Metanephros (tissue), 1 donor: ENCODE measurements around the gene CYB5R2. TPM values are rescaled to one million over a fixed set of nuclear protein-coding genes. Genes with fewer than 3 reads are reported as not detected.

ENCODE experiments used
- total RNA-seq: library from RNA; depleted of rRNA; stranded (reverse); fragments of >200 nt; gene quantifications from one replicate; pipeline ENCODE4 v1.2.3, GENCODE V29; 2014

The CYB5R2 gene
- total RNA-seq: 11.9 TPM

GRCh38 chr11:7672960-7673723 lies at the start of gene CYB5R2:
CYB5R2 (minus strand) TSS chr11:7673500; CDS start chr11:7672825, 675 bp downstream.

DNA sequence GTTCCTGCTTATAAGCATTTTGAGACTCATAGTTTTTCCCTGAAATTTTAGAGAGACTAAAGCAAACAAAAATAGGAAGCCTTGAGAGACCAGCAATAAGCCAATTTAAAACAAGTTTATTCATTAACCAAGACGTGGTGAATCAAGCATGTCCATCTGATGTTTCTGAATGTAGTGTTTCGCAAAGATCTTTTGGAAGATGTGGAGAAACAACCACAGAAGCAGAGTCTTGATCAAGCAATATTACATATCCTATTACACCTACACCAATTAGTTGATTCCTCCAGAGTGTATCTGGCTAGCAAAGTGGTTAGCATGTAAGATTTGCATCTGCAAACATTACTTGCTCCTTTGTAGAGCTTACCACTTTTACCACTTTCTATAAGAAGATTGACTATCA lies 33.1 kb upstream of the CYB5R2 start, which contains the start of gene OVCH2:
OVCH2 (minus strand) TSS at position 101 of the 400 bp plus-strand sequence; CDS start at position 18, 83 bp downstream.

Other genes with a start within 250 kb of the CYB5R2 start
- 32.1 TPM for gene OLFML1, start 188.0 kb downstream of the CYB5R2 start, total RNA-seq
- gene PPFIBP2, start 159.5 kb downstream of the CYB5R2 start, total RNA-seq: 49.5 TPM
- 5.3 TPM for gene OVCH2, start 33.0 kb upstream of the CYB5R2 start, total RNA-seq
- gene OR5P2, start 123.4 kb upstream of the CYB5R2 start, total RNA-seq: 0.18 TPM
- 0.35 TPM for gene OR5P3, start 157.3 kb upstream of the CYB5R2 start, total RNA-seq